ENCODE measurements around the gene KCNAB1. TPM values are rescaled to one million over a fixed set of nuclear protein-coding genes. Genes with fewer than 3 reads are reported as not detected.

Gene KCNAB1
- total and polyA plus RNA-seq, 4 experiments from 2014 or later = 0.40 to 0.58 TPM; not detected in 2

DNA sequence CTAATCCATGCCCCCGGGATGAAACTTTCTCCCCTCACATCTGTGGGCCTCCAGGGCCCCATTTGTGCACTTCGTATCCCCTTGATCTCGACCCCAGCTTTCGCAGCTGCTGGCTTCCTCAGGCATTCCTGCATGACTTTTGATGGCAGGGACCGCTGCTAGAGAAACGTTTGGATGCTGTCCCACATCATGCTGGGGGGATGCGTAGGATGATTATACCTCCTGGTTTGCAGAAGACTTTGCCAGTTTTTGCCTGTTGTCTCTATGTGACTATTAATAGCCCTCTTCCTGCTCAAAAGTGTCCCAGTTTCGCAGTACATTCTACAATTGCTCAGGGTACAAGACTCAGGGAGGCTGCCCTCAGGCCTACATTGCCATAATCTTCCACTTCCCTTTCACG, 10.4 kb upstream of the KCNAB1 start:
- Histone ChIP-seq H3K27ac (ENCODE audit: low read depth, low read length) (no peak overlapping the region), H3K4me1 (ENCODE audit: insufficient read depth, low read length) (no peaks in the 10 kb centered on the region), H3K9me3 (ENCODE audit: control insufficient read depth in 1 of 2, low read length in 2 of 2) (no peaks in the 10 kb centered on the region), H3K4me3 (ENCODE audit: low read length in 2 of 2) (no peak overlapping the region), H3K36me3 (ENCODE audit: insufficient read depth, low read length) (no peaks in the 10 kb centered on the region), H3K27me3 (ENCODE audit: insufficient read depth, low read length) (no peaks in the 10 kb centered on the region)
- no peak overlapping the region for H3K4me3 Mint-ChIP-seq
- H3K27me3 Mint-ChIP-seq = peaks cover 14 to 19% of the 10 kb centered on the region in 2 donors
- H3K9me3 Mint-ChIP-seq = peaks cover 0 to 3% (median 0%) of the 10 kb centered on the region in 8 donors
- no peaks in the 10 kb centered on the region for H3K4me1 Mint-ChIP-seq
- no peak overlapping the region for H3K27ac Mint-ChIP-seq
- POLR2A ChIA-PET (ENCODE audit: partially characterized antibody) = no interaction called here
- H3K36me3 Mint-ChIP-seq = no peaks in the 10 kb centered on the region
- no peak for DNase-seq
- intact Hi-C loops (cut with micrococcal nuclease) = no loop called here
- CTCF ChIA-PET (ENCODE audit: partially characterized antibody) = no interaction called here

DNA sequence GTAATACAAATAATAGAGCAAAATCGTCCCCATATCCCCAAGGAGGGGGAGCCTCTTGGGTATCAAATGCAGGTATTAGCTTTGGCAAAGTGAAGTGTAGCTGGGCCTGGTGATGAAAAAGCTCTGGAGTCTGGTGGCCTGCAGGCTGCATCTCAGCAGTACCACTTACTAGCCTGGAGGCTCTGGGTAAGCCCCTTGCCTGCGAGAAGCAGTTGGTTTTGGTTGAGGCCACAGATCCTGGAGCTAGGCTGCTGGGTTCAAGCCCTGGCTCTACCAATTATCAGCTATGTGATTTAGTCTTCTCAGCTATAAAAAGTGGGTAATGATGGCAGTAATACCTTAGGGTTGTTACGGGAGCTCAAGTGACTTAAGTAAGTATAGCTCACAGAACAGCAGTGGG, 6.1 kb downstream of the KCNAB1 start:
- no peaks in the 10 kb centered on the region for H3K36me3 Mint-ChIP-seq
- H3K27me3 Mint-ChIP-seq = peaks cover 3 to 9% of the 10 kb centered on the region in 2 donors
- no peak overlapping the region for H3K4me3 ChIP-seq (ENCODE audit: low read length in 2 of 2)
- no peak overlapping the region for H3K4me3 Mint-ChIP-seq
- no peaks in the 10 kb centered on the region for H3K4me1 ChIP-seq (ENCODE audit: insufficient read depth, low read length)
- H3K27me3 ChIP-seq (ENCODE audit: insufficient read depth, low read length) = no peaks in the 10 kb centered on the region
- no peak overlapping the region for H3K27ac ChIP-seq (ENCODE audit: low read depth, low read length)
- H3K27ac Mint-ChIP-seq = no peak overlapping the region
- no peaks in the 10 kb centered on the region for H3K36me3 ChIP-seq (ENCODE audit: insufficient read depth, low read length)
- H3K4me1 Mint-ChIP-seq = no peaks in the 10 kb centered on the region
- H3K9me3 Mint-ChIP-seq = no peaks in the 10 kb centered on the region
- no peaks in the 10 kb centered on the region for H3K9me3 ChIP-seq (ENCODE audit: control insufficient read depth in 1 of 2, low read length in 2 of 2)
- intact Hi-C loops (cut with micrococcal nuclease) = no loop called here
- POLR2A ChIA-PET (ENCODE audit: partially characterized antibody) = no interaction called here
- CTCF ChIA-PET (ENCODE audit: partially characterized antibody) = interaction anchor here (1.1 to 1.4 kb wide), 2 partner anchors 10 to 1011 kb away, joined by 4 read pairs; no protein-coding TSS in a partner anchor
- no peak for DNase-seq

DNA sequence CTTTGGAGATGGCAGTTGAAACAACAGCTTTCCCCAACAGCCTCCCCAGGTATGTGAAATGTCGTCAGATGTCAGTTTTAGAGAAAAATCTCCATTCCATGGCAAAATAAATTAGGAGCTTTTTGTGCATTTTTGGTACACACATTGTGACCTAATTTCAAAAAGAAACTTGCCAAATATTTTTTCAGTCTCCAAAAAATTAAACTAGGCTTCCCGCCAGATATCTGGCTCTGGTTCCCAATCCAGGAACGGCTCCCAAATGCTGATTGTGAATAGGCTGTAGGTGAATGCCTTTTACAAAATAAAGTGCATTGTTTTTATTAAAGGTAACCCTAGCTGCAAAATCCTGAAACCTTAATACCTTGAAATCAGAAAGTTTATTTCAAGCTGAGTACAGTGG, 10.9 kb downstream of the KCNAB1 start:
- intact Hi-C loops (cut with micrococcal nuclease) = no loop called here
- DNase-seq = no peak
- Histone ChIP-seq H3K27me3 (ENCODE audit: insufficient read depth, low read length) (no peaks in the 10 kb centered on the region), H3K4me3 (ENCODE audit: low read length in 2 of 2) (no peak overlapping the region), H3K4me1 (ENCODE audit: insufficient read depth, low read length) (no peaks in the 10 kb centered on the region), H3K9me3 (ENCODE audit: control insufficient read depth in 1 of 2, low read length in 2 of 2) (no peaks in the 10 kb centered on the region), H3K36me3 (ENCODE audit: insufficient read depth, low read length) (no peaks in the 10 kb centered on the region), H3K27ac (ENCODE audit: low read depth, low read length) (no peak overlapping the region)
- ChIA-PET POLR2A (ENCODE audit: partially characterized antibody) (no interaction called here), CTCF (ENCODE audit: partially characterized antibody) (interaction anchor here (1.4 to 1.5 kb wide), 2 partner anchors 18 to 21 kb away, joined by 3 read pairs; no protein-coding TSS in a partner anchor)
- no peaks in the 10 kb centered on the region for H3K9me3 Mint-ChIP-seq
- H3K27ac Mint-ChIP-seq = no peak overlapping the region
- no peak overlapping the region for H3K4me3 Mint-ChIP-seq
- no peaks in the 10 kb centered on the region for H3K36me3 Mint-ChIP-seq
- peaks cover 10 to 11% of the 10 kb centered on the region in 2 donors for H3K27me3 Mint-ChIP-seq
- no peaks in the 10 kb centered on the region for H3K4me1 Mint-ChIP-seq

DNA sequence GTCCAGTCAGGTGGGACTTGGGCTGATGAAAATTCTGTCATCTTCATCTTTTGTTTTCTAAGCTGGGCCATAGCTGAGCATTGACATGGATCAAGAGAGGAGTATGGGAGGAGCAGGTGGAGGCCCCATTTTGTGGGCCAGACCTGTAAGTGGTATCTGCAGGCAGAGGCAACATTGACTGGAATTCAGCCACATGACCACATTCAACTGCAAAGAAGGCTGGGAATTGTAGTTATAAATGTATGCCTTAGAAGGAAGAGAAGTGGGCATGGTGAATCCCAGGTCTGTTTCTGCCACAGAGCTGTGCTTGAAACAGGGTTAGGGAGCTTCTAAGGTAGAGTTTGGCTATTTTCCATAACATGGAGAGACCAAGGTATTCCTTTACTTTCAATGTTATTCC, 11.4 kb downstream of the KCNAB1 start:
- CTCF ChIA-PET (ENCODE audit: partially characterized antibody) = interaction anchor here (1.2 to 1.5 kb wide), 3 partner anchors 17 to 20 kb away, joined by 3 read pairs; no protein-coding TSS in a partner anchor
- no peaks in the 10 kb centered on the region for H3K27me3 ChIP-seq (ENCODE audit: insufficient read depth, low read length)
- no peak overlapping the region for H3K27ac ChIP-seq (ENCODE audit: low read depth, low read length)
- Mint-ChIP-seq H3K27ac (no peak overlapping the region), H3K9me3 (no peaks in the 10 kb centered on the region), H3K36me3 (no peaks in the 10 kb centered on the region), H3K4me3 (no peak overlapping the region), H3K27me3 (peaks cover 10 to 11% of the 10 kb centered on the region in 2 donors), H3K4me1 (no peaks in the 10 kb centered on the region)
- no peak overlapping the region for H3K4me3 ChIP-seq (ENCODE audit: low read length in 2 of 2)
- POLR2A ChIA-PET (ENCODE audit: partially characterized antibody) = interaction anchor here (0.6 kb wide), 1 partner anchor 9 kb away, joined by 3 read pairs; no protein-coding TSS in a partner anchor
- no peak for DNase-seq
- H3K36me3 ChIP-seq (ENCODE audit: insufficient read depth, low read length) = no peaks in the 10 kb centered on the region
- H3K9me3 ChIP-seq (ENCODE audit: control insufficient read depth in 1 of 2, low read length in 2 of 2) = no peaks in the 10 kb centered on the region
- H3K4me1 ChIP-seq (ENCODE audit: insufficient read depth, low read length) = no peaks in the 10 kb centered on the region
- intact Hi-C loops (cut with micrococcal nuclease) = no loop called here

DNA sequence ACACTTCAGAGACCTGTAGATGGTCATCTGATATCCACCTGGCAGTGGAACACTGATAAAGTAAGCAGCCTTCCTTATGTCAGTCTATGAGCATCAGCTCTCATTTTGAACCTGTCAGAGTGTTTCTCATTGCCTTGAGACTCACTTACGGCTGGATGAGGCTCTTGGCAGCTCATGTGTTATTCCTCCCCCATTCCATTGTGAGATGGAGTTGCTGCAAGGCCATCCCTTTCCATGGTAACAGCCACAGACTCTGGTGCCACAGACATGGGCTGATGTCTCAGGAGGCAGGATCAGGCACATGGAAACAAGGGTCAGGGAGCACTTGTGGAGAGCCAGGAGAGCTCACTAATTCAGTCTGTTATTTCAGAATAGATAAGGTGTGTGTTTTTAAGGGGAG, 11.9 kb downstream of the KCNAB1 start:
- CTCF ChIA-PET (ENCODE audit: partially characterized antibody) = interaction anchor here (1.2 kb wide), 1 partner anchor 20 kb away, joined by 3 read pairs; no protein-coding TSS in a partner anchor

DNA sequence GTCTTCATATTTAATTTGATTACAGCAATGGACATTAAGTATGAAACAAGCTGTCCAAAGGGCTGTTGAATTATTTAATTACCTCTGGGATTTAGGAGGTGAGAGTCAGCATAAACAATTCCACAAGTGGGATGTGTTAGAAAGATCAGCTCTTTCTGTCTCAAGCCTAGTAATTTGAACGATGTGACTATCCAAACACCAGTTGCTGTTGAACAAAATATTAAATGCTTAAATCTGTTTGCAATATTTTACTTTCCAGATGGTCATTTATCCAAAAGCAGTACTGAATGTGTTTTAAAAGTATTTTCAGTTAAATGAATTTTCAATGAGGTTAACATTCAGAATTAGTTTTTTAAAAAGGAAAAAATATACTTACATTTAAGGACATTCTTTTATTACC, 12.7 kb downstream of the KCNAB1 start:
- no peak for DNase-seq
- Histone ChIP-seq H3K4me1 (ENCODE audit: insufficient read depth, low read length) (no peaks in the 10 kb centered on the region), H3K27ac (ENCODE audit: low read depth, low read length) (no peak overlapping the region), H3K27me3 (ENCODE audit: insufficient read depth, low read length) (no peaks in the 10 kb centered on the region), H3K4me3 (ENCODE audit: low read length in 2 of 2) (no peak overlapping the region), H3K9me3 (ENCODE audit: control insufficient read depth in 1 of 2, low read length in 2 of 2) (no peaks in the 10 kb centered on the region), H3K36me3 (ENCODE audit: insufficient read depth, low read length) (no peaks in the 10 kb centered on the region)
- Mint-ChIP-seq H3K4me3 (no peak overlapping the region), H3K9me3 (no peaks in the 10 kb centered on the region), H3K36me3 (no peaks in the 10 kb centered on the region), H3K4me1 (no peaks in the 10 kb centered on the region), H3K27me3 (peaks cover 15 to 20% of the 10 kb centered on the region in 2 donors), H3K27ac (no peak overlapping the region)
- intact Hi-C loops (cut with micrococcal nuclease) = no loop called here
- CTCF ChIA-PET (ENCODE audit: partially characterized antibody) = interaction anchor here (1.2 kb wide), 1 partner anchor 19 kb away, joined by 3 read pairs; no protein-coding TSS in a partner anchor
- POLR2A ChIA-PET (ENCODE audit: partially characterized antibody) = no interaction called here

More for the DNA sequence above, 11.9 kb downstream of the KCNAB1 start:
- H3K4me1 ChIP-seq (ENCODE audit: insufficient read depth, low read length) = no peaks in the 10 kb centered on the region
- intact Hi-C loops (cut with micrococcal nuclease) = no loop called here
- no peaks in the 10 kb centered on the region for H3K9me3 Mint-ChIP-seq
- DNase-seq = no peak
- H3K36me3 Mint-ChIP-seq = no peaks in the 10 kb centered on the region
- H3K27ac Mint-ChIP-seq = no peak overlapping the region
- no peak overlapping the region for H3K27ac ChIP-seq (ENCODE audit: low read depth, low read length)
- no peak overlapping the region for H3K4me3 Mint-ChIP-seq
- no peaks in the 10 kb centered on the region for H3K36me3 ChIP-seq (ENCODE audit: insufficient read depth, low read length)
- POLR2A ChIA-PET (ENCODE audit: partially characterized antibody) = interaction anchor here (0.6 kb wide), 1 partner anchor 8 kb away, joined by 3 read pairs; no protein-coding TSS in a partner anchor
- H3K27me3 Mint-ChIP-seq = peaks cover 14 to 16% of the 10 kb centered on the region in 2 donors
- H3K4me3 ChIP-seq (ENCODE audit: low read length in 2 of 2) = no peak overlapping the region
- no peaks in the 10 kb centered on the region for H3K27me3 ChIP-seq (ENCODE audit: insufficient read depth, low read length)
- no peaks in the 10 kb centered on the region for H3K9me3 ChIP-seq (ENCODE audit: control insufficient read depth in 1 of 2, low read length in 2 of 2)
- H3K4me1 Mint-ChIP-seq = no peaks in the 10 kb centered on the region

DNA sequence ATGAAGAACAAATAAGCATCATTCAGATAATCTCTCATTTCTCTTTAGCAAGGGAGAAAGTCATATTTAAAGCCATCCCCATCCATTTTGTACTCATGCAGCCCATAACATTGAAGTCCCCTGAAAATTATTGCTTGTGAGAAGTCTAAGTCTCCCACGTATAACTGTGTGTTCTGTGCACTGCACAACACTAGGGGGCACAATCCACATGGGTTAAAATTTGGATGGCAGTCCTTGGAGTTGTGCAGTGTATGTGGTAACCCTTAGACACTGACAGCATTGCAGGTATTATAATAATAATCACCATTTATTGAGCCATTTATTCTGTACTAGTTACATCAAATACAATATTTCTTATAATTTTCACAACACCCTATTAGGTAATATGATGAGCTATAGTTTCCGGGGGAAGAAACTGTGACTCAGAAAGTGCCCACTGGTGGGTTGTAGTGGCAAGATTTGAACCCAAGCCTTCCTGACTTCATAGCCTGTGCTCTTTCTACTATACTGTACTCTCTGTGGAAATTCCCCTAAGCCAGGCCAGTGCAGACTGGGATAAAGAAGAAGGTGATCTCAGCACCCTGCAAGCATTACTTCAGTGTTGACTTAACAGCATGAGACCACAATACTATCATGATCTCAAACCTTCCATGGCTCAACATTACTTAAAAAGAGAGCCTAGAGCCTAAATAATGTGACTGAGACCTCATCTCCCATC, 15.7 kb downstream of the KCNAB1 start:
- H3K9me3 Mint-ChIP-seq = no peaks in the 10 kb centered on the region
- H3K9me3 ChIP-seq (ENCODE audit: control insufficient read depth in 1 of 2, low read length in 2 of 2) = no peaks in the 10 kb centered on the region
- H3K36me3 Mint-ChIP-seq = no peaks in the 10 kb centered on the region
- H3K27me3 Mint-ChIP-seq = peaks cover 19 to 24% of the 10 kb centered on the region in 2 donors
- CTCF ChIA-PET (ENCODE audit: partially characterized antibody) = interaction anchor here (1.0 to 2.3 kb wide), 3 partner anchors 9 to 374 kb away, joined by 4 to 7 read pairs (median 4); no protein-coding TSS in a partner anchor
- no peak overlapping the region for H3K27ac Mint-ChIP-seq
- no peak overlapping the region for H3K4me3 Mint-ChIP-seq
- H3K27ac ChIP-seq (ENCODE audit: low read depth, low read length) = no peak overlapping the region
- no peaks in the 10 kb centered on the region for H3K36me3 ChIP-seq (ENCODE audit: insufficient read depth, low read length)
- POLR2A ChIA-PET (ENCODE audit: partially characterized antibody) = interaction anchor here (1.0 kb wide), 1 partner anchor 8 kb away, joined by 3 read pairs; no protein-coding TSS in a partner anchor
- H3K4me3 ChIP-seq (ENCODE audit: low read length in 2 of 2) = no peak overlapping the region
- no peaks in the 10 kb centered on the region for H3K4me1 Mint-ChIP-seq
- intact Hi-C loops (cut with micrococcal nuclease) = no loop called here
- H3K27me3 ChIP-seq (ENCODE audit: insufficient read depth, low read length) = no peaks in the 10 kb centered on the region
- DNase-seq = no peak
- no peaks in the 10 kb centered on the region for H3K4me1 ChIP-seq (ENCODE audit: insufficient read depth, low read length)

All from CD4-positive, alpha-beta memory T cell (primary cell).